Small intestine (tissue), 7 donors: ENCODE measurements around the gene CCDC183. TPM values are rescaled to one million over a fixed set of nuclear protein-coding genes. Genes with fewer than 3 reads are reported as not detected.
"Not testable (repeated sequence)": the region's sequence is repeated elsewhere in the genome, so short reads cannot be mapped to it uniquely, and the experiment has no call there.

ENCODE experiments used
- DNase-seq, 2 donors: peaks; one replicate each; pipeline versions ENCODE4 v3.0.0 to v3.0.0-alpha.2; 2013
- FAIRE-seq: peaks from 2 replicates; lab custom pipeline; 2012; peaks lifted over from hg19 to GRCh38; lab: Jason Lieb, UNC
- H3K27ac ChIP-seq, 3 donors: one replicate each; pipeline ENCODE4 v1.5.1; 2013; ENCODE audit warnings: low read length in 2 of 3, mild to moderate bottlenecking in 2 of 3, control low read depth in 1 of 3, inconsistent platforms in 1 of 3, low read depth in 1 of 3, moderate library complexity in 1 of 3
- H3K27me3 ChIP-seq, 3 donors: one replicate each; pipeline ENCODE4 v1.6.1; 2013; ENCODE audit warnings: low read length in 3 of 3, inconsistent platforms in 1 of 3; ENCODE audit not compliant: control insufficient read depth in 3 of 3, insufficient read depth in 3 of 3
- H3K36me3 ChIP-seq, 3 donors: one replicate each; pipeline ENCODE4 v1.6.1; 2013; ENCODE audit warnings: low read length in 3 of 3, inconsistent platforms in 1 of 3, low read depth in 1 of 3, mild to moderate bottlenecking in 1 of 3, moderate library complexity in 1 of 3; ENCODE audit not compliant: control insufficient read depth in 3 of 3, insufficient read depth in 2 of 3
- H3K4me1 ChIP-seq, 3 donors: one replicate each; pipeline ENCODE4 v1.6.1; 2013; ENCODE audit warnings: low read length in 2 of 3, inconsistent platforms in 1 of 3, low read depth in 1 of 3, mild to moderate bottlenecking in 1 of 3, moderate library complexity in 1 of 3; ENCODE audit not compliant: control insufficient read depth in 3 of 3, insufficient read depth in 2 of 3
- H3K4me3 ChIP-seq, 3 donors: one replicate each; pipeline ENCODE4 v1.5.1; 2013; ENCODE audit warnings: low read length in 3 of 3, control low read depth in 1 of 3, inconsistent platforms in 1 of 3, low read depth in 1 of 3, mild to moderate bottlenecking in 1 of 3, moderate library complexity in 1 of 3
- H3K9me3 ChIP-seq, 2 donors: one replicate each; pipeline ENCODE4 v1.6.1; 2013; ENCODE audit warnings: low read depth in 1 of 2, low read length in 1 of 2; ENCODE audit not compliant: control insufficient read depth in 2 of 2, insufficient read depth in 1 of 2
- WGBS, 3 donors: extraction: QIAGEN DNeasy Blood & Tissue Kit; methylation state at CpG; one replicate each; pipeline ENCODE4 v1.1.7; 2013; 5-methylcytosine and 5-hydroxymethylcytosine counted together
- polyA plus RNA-seq, 4 donors: library from polyadenylated mRNA; stranded (reverse) in 3 of 4; unstranded in 1 of 4; fragments of 200-250 nt in 3 of 4; fragments of 120-200 nt in 1 of 4; gene quantifications; one replicate each; pipeline versions ENCODE4 v1.2.1 to v1.2.3, GENCODE V29; 2013
- donor health status: healthy with polysubstance abuse.
- donor health status: control.
- donor health status: control.
- donor health status: Bipolar disorder and iron deficiency.
- donor health status: healthy.

The CCDC183 gene
- polyA plus RNA-seq, 4 donors: 0.40 to 37.9 (median 2.1) TPM

- FAIRE-seq: no peak
- H3K4me1 ChIP-seq: peaks cover 0 to 38% (median 1%) of the 10 kb centered on the region in 3 donors
- no peak overlapping the region for H3K4me3 ChIP-seq
- DNase-seq: peak; percentile 76
- H3K27ac ChIP-seq: no peak overlapping the region
- 21 to 59% (median 35%) methylated on average over 6 of the region's 6 CpGs for WGBS, 3 donors
- H3K27me3 ChIP-seq: no peaks in the 10 kb centered on the region
- no peaks in the 10 kb centered on the region for H3K36me3 ChIP-seq
- H3K9me3 ChIP-seq: no peaks in the 10 kb centered on the region
These were observed 11.2 kb upstream of the CCDC183 start for GRCh38 chr9:136784997-136785361.

GRCh38 chr9:136785565-136786355 is 10.4 kb upstream of the CCDC183 start:
- H3K27me3 ChIP-seq, H3K36me3 ChIP-seq, H3K27ac ChIP-seq, H3K4me3 ChIP-seq, H3K9me3 ChIP-seq, FAIRE-seq: not testable (repeated sequence)
- 28 to 62% (median 40%) methylated on average over 15 to 23 of the region's 23 CpGs for WGBS, 3 donors
- H3K4me1 ChIP-seq: peaks cover 0 to 44% (median 1%) of the 10 kb centered on the region in 3 donors
- peak in 1 of 2 donors; percentile 71 for DNase-seq

- H3K27ac ChIP-seq: no peak overlapping the region
- 58 to 75% (median 61%) methylated on average over 10 of the region's 10 CpGs for WGBS, 3 donors
- FAIRE-seq: no peak
- H3K27me3 ChIP-seq: no peaks in the 10 kb centered on the region
- H3K4me1 ChIP-seq: peaks cover 0 to 44% (median 1%) of the 10 kb centered on the region in 3 donors
- H3K4me3 ChIP-seq: no peak overlapping the region
- DNase-seq: no peak
- no peaks in the 10 kb centered on the region for H3K36me3 ChIP-seq
- H3K9me3 ChIP-seq: no peaks in the 10 kb centered on the region
These were observed 9.7 kb upstream of the CCDC183 start for GRCh38 chr9:136786451-136786850.

GRCh38 chr9:136786983-136787382 is 9.2 kb upstream of the CCDC183 start:
- peaks cover 0 to 48% (median 1%) of the 10 kb centered on the region in 3 donors for H3K4me1 ChIP-seq
- DNase-seq, H3K9me3 ChIP-seq, H3K36me3 ChIP-seq, H3K27ac ChIP-seq, H3K4me3 ChIP-seq, H3K27me3 ChIP-seq, FAIRE-seq: not testable (repeated sequence)
- 11 to 41% (median 32%) methylated on average over 4 of the region's 4 CpGs for WGBS, 3 donors

- Histone ChIP-seq H3K4me1 (peaks cover 0 to 54% (median 1%) of the 10 kb centered on the region in 3 donors), H3K27ac (peak overlapping the region in 1 of 3 donors; percentile 91), H3K36me3 (peaks cover 0 to 12% (median 0%) of the 10 kb centered on the region in 3 donors), H3K4me3 (no peak overlapping the region), H3K27me3 (no peaks in the 10 kb centered on the region), H3K9me3 (no peaks in the 10 kb centered on the region)
- FAIRE-seq (no peak), DNase-seq (peak; percentile 78 to 90)
- 9 to 16% (median 12%) methylated on average over 21 of the region's 21 CpGs for WGBS, 3 donors
These were observed 8.3 kb upstream of the CCDC183 start for GRCh38 chr9:136787690-136788400.

- peak overlapping the region in 2 of 3 donors; percentile 52 to 91 for H3K27ac ChIP-seq
- peaks cover 0 to 62% (median 1%) of the 10 kb centered on the region in 3 donors for H3K4me1 ChIP-seq
- not testable (repeated sequence) for H3K9me3 ChIP-seq, FAIRE-seq, H3K27me3 ChIP-seq
- 16 to 55% (median 38%) methylated on average over 27 of the region's 27 CpGs for WGBS, 3 donors
- H3K4me3 ChIP-seq: peak overlapping the region in 1 of 3 donors; percentile 27
- peaks cover 0 to 21% (median 0%) of the 10 kb centered on the region in 3 donors for H3K36me3 ChIP-seq
- DNase-seq: peak; percentile 44 to 75
These were observed 7.3 kb upstream of the CCDC183 start for GRCh38 chr9:136788644-136789522.

- Histone ChIP-seq H3K9me3 (no peaks in the 10 kb centered on the region), H3K27me3 (no peaks in the 10 kb centered on the region), H3K36me3 (peaks cover 0 to 28% (median 0%) of the 10 kb centered on the region in 3 donors), H3K4me1 (peaks cover 0 to 66% (median 1%) of the 10 kb centered on the region in 3 donors), H3K27ac (peak overlapping the region in 2 of 3 donors; percentile 52 to 91), H3K4me3 (no peak overlapping the region)
- WGBS, 3 donors: 34 to 67% (median 38%) methylated on average over 3 of the region's 3 CpGs
- DNase-seq (peak in 1 of 2 donors; percentile 79), FAIRE-seq (no peak)
These were observed 6.6 kb upstream of the CCDC183 start for GRCh38 chr9:136789523-136789937.
